ENCODE measurements around the gene MAP2K3.

GRCh38 chr17:21296097-21297025, 11.8 kb downstream of the MAP2K3 start:
- TF ChIP-seq CTCF (conservative IDR thresholded peaks at IDR 0.05; ENCODE audit: low read length) = no peak
- TF ChIP-seq EZH2phosphoT487 (IDR thresholded peaks at IDR 0.05; ENCODE audit: borderline replicate concordance, low read depth, low read length) = no peak
